ENCODE results near the gene L2HGDH.

L2HGDH gene

DNA sequence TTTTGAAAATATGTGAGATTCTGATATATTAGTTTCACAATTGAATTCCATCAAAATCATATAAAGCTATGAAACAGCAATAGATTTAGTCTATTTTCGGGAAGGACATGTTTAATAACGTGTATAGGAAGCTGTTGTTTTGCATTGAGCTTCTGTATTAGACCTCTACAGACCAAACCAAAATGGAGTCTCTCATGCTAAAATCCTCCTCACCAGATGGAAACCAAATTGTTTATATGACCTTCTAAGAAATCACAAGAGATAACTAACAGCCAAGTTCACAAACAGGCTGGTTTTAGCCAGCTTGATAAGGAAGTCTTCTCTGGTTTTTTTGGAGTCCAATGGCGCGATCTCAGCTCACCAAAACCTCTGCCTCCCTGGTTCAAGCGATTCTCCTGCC, 23.9 kb downstream of the L2HGDH start:
- no peak for DNase-seq (ENCODE audit: low read depth, low spot score)

- no peak for DNase-seq (ENCODE audit: low read depth, low spot score)
Measured at GRCh38 chr14:50285861-50286260, 26.2 kb downstream of the L2HGDH start.

DNA sequence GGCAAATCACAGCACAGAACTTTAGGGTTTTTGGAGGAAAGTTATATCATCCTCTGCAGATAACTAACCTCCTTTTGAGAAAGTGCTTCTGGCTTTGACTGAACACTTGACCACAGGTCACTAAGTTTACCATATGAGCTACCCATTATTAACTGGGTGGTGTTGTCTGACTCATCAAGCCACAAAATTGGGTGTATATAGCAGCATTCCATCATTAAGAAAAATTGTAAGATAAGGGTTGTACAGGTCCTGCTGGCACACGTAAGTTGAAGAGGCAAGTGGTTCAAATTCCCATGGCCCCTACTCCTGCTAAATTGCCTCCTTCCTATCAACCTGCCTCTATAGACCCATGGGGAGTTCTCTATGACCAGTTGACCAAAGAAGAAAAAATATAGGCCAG, 39.5 kb downstream of the L2HGDH start:
- no peak for DNase-seq (ENCODE audit: low read depth, low spot score)

GRCh38 chr14:50270932-50271331, 41.1 kb downstream of the L2HGDH start:
- no peak for DNase-seq (ENCODE audit: low read depth, low spot score)

DNA sequence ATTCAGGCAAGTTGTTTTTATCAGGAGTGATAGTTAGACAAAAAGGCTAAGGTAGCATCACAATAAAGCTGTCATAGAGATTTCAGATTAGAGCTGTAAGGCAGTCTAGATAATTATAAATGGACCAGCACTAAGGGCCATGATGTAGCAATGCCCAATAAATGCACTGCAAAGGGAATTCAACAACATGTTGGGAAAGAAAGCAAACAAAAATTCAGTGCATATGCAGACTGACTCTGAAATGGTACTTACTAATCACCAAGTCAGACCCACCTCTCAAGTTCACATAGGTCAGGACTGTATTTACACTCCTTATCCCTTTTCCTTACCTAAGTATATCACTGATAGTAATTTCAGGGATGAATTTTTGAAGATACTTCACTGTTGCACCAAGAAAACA, 47.0 kb downstream of the L2HGDH start:
- no peak for DNase-seq (ENCODE audit: low read depth, low spot score)

GRCh38 chr14:50263321-50263720, 48.7 kb downstream of the L2HGDH start:
- DNase-seq (ENCODE audit: low read depth, low spot score), result no peak

DNA sequence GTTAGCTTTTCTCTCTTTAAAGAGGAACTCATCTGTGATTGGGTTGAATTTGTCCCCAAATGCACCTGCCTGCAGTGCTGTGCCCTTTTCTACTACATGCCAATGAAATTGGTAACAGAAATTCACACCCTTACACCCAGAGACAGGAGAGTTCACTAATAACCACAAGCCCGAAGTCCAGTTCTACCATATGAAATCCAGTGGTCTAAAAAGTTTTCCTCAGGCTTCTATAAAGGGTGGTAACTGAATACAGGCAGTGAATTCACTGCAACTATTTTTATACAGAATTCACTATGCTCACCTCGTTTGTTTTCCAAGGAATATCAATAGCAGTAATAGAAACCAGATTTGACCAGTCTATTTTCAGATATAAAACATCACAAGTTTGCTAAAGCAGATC, 49.2 kb downstream of the L2HGDH start:
- no peak for DNase-seq (ENCODE audit: low read depth, low spot score)

- no peak for DNase-seq (ENCODE audit: low read depth, low spot score)
Measured at GRCh38 chr14:50260511-50260910, 51.5 kb downstream of the L2HGDH start.

GRCh38 chr14:50260072-50260471, 52.0 kb downstream of the L2HGDH start:
- DNase-seq (ENCODE audit: low read depth, low spot score), result no peak

- no peak for DNase-seq (ENCODE audit: low read depth, low spot score)
Measured at GRCh38 chr14:50257732-50258131, 54.3 kb downstream of the L2HGDH start.

DNA sequence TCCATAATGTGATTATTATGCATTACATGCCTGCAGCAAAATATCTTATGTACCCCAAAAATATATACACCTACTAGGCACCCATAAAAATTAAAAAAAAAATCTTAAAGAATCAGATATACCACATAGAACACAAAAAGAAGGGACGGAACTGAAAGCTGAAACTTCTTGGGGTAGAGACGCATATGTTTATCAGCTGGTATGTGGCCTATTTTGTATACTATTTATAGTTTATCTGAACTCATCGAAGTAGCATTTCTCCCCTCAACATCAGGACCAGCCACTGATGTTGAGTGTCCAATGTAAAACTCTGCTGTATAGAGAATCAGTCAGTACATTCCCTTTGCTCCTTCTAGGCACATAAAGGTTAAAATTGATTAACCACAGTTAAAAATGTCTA, 57.8 kb downstream of the L2HGDH start:
- DNase-seq (ENCODE audit: low read depth, low spot score), result no peak

DNA sequence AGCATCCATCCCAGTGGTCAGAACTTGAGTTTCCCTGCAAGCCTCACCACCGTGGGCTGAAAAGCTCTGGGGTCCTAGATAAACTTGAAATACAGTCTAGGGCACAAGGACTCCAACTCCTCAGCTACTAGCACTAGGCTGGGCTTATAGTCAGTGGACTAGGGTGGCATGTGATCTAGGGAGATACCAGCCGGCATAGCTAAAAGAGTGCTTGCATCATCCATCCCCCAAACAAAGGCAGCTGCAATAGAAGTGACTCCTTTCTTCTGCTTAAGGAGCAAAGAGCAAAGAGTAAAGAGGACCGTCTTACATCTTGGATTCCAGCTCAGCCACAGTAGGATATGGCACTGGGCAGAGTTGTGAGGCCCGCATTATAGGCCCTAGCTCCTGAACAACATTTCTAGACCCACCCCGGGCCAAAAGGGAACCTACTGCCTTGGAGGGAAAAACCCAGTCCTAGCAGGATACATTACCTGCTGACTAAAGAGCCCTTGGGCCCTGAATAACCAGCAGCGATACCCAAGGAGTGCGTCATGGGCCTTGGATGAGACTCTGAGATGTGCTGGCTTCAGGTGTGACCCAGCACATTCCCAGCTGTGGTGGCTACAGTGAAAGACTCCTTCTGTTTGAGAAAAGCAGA, 62.8 kb downstream of the L2HGDH start:
- DNase-seq (ENCODE audit: low read depth, low spot score), result no peak

DNA sequence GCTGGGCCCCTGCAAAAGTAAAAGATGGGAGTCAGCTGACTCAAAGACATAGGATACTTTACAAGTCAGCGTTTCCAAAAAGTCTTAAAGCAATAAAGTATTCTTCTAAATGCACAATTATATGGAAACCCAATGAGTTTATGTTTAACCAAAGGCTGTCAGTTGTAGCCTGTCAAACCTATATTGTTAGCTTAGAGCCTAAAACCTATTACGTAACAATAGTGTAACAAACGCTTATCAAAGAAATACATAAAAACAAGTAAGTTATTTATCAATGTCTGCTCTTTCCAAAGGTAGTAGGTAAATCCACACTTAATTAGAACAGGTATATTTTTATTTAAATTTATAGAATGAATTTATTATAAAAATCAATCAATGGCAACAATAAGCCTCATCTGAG, 64.8 kb downstream of the L2HGDH start:
- DNase-seq (ENCODE audit: low read depth, low spot score), result no peak

- peak; percentile 36 for DNase-seq (ENCODE audit: low read depth, low spot score)
Measured at GRCh38 chr14:50242566-50243310, 69.3 kb downstream of the L2HGDH start.

- no peak for DNase-seq (ENCODE audit: low read depth, low spot score)
Measured at GRCh38 chr14:50242096-50242495, 69.9 kb downstream of the L2HGDH start.

DNA sequence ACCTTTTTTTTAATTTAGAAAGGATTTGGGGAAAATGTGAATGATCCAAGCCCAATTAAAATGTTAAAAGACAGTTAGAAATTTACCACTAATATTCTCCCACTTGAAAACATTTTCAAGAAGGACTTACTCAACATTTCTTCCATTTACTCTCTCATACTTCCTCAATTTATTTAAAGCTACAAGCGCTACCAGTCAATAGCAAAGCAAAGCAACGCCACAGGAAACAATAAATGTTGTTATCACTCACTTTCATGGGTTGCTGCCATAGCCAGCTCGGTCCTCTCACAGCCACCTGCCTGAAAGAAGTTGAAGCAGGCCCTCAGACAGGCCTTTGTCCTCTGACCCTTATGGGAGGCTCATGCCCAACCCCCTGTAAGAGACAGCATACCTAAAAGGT, 74.6 kb downstream of the L2HGDH start:
- DNase-seq (ENCODE audit: low read depth, low spot score), result no peak

- DNase-seq (ENCODE audit: low read depth, low spot score), result no peak
Measured at GRCh38 chr14:50233951-50234250, 78.1 kb downstream of the L2HGDH start.

GRCh38 chr14:50233166-50233950, 78.7 kb downstream of the L2HGDH start:
- no peak for DNase-seq (ENCODE audit: low read depth, low spot score)

DNA sequence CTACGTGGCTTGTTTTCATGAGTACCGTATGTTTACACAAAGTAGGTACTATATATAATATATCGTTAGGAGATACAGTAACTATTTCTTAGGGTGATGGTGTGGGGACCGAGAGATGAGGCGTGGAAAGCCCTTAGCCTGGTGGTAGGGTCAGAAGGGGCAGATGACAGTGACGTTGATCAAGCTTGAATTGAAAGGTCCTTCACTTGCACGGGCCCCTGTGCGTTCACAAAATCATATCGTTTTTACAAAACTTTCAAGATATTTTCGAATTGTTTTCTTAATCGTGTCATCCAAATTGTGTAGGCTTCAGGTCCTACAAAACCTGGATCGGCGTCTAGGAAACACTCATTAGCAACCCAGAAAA, 79.8 kb downstream of the L2HGDH start:
- no peak for DNase-seq (ENCODE audit: low read depth, low spot score)

DNA sequence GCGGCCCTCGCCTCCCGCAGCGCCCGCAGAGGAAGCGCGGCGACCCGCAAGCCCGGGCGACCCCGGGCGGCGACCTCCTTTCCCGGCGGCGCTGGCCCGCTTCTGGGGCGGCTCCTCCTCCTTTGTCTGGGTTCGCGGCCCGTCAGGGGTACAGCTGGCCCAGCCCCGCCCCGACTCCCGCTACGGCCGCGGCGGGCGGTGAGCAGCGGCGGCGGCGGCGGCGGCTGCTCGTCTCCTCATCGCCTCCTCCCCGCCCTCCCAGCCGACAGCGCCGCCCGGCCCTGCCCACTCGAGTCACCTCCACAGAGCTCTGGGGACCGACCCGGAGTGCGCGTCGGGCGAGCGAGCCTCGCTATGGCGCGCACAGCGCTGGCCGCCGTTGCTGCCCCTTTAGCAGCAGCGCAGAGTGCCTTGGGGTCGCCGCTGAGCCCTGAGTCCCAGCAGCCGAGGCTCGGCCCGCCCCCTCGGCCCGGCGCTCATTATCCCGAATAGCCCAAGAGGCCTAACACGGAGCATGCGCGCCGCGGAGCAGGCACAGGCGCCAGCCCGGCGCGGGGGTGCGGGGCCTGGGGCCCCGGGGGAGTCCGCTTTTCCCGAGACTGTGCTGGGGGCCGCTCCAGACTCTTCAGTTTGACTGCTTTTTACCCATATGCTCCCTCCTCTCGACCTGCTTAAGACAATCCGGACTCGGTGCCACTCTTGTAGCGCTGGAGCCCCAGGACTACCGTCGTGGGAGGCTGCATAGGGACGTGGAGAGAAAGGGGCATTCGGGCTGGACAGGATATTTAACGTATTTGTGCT, 80.4 kb downstream of the L2HGDH start, which contains the start of gene SOS2:
TSS of gene SOS2 (minus strand) at position 104 of the 801 bp plus-strand sequence. CDS start 295 bp downstream, outside the sequence.
- peak; percentile 91 for DNase-seq (ENCODE audit: low read depth, low spot score)

GRCh38 chr14:50230701-50231474, 81.1 kb downstream of the L2HGDH start:
- DNase-seq (ENCODE audit: low read depth, low spot score), result peak; percentile 53
